Measurements from ENCODE around the gene EVL.
"Not testable (repeated sequence)": the region's sequence is repeated elsewhere in the genome, so short reads cannot be mapped to it uniquely, and the experiment has no call there.

The EVL gene

GRCh38 chr14:100038065-100038464, 27.2 kb upstream of the EVL start:
- DNase-seq (ENCODE audit: low spot score) = no peak

- no peak for DNase-seq (ENCODE audit: low spot score)
Observed at GRCh38 chr14:100039903-100040302, 25.3 kb upstream of the EVL start.

GRCh38 chr14:100041271-100041670, 24.0 kb upstream of the EVL start:
- DNase-seq (ENCODE audit: low spot score) = no peak

GRCh38 chr14:100042286-100042685, 22.9 kb upstream of the EVL start:
- DNase-seq (ENCODE audit: low spot score) = no peak

GRCh38 chr14:100045642-100046344, 19.4 kb upstream of the EVL start:
- DNase-seq (ENCODE audit: low spot score) = no peak

- no peak for DNase-seq (ENCODE audit: low spot score)
Observed at GRCh38 chr14:100047600-100047999, 17.6 kb upstream of the EVL start.

GRCh38 chr14:100048786-100049185, 16.4 kb upstream of the EVL start:
- no peak for DNase-seq (ENCODE audit: low spot score)

- no peak for DNase-seq (ENCODE audit: low spot score)
Observed at GRCh38 chr14:100049220-100049619, 16.0 kb upstream of the EVL start.

GRCh38 chr14:100051103-100051502, 14.1 kb upstream of the EVL start:
- no peak for DNase-seq (ENCODE audit: low spot score)

GRCh38 chr14:100051543-100051942, 13.7 kb upstream of the EVL start:
- DNase-seq (ENCODE audit: low spot score) = no peak

GRCh38 chr14:100052819-100053218, 12.4 kb upstream of the EVL start:
- no peak for DNase-seq (ENCODE audit: low spot score)

- DNase-seq (ENCODE audit: low spot score) = no peak
Observed at GRCh38 chr14:100054316-100055075, 10.7 kb upstream of the EVL start.

- DNase-seq (ENCODE audit: low spot score) = no peak
Observed at GRCh38 chr14:100056431-100056830, 8.8 kb upstream of the EVL start.

GRCh38 chr14:100056964-100057795, 8.0 kb upstream of the EVL start:
- peak; percentile 43 for DNase-seq (ENCODE audit: low spot score)

GRCh38 chr14:100058777-100059437, 6.3 kb upstream of the EVL start:
- DNase-seq (ENCODE audit: low spot score) = no peak

GRCh38 chr14:100059438-100059781, 5.8 kb upstream of the EVL start:
- no peak for DNase-seq (ENCODE audit: low spot score)

- no peak for DNase-seq (ENCODE audit: low spot score)
Observed at GRCh38 chr14:100060760-100061159, 4.5 kb upstream of the EVL start.

- no peak for DNase-seq (ENCODE audit: low spot score)
Observed at GRCh38 chr14:100062590-100062989, 2.6 kb upstream of the EVL start.

- no peak for DNase-seq (ENCODE audit: low spot score)
Observed at GRCh38 chr14:100063314-100063941, 1.8 kb upstream of the EVL start.

GRCh38 chr14:100064335-100065092, 708 bp upstream of the EVL start:
- DNase-seq (ENCODE audit: low spot score) = not testable (repeated sequence)

- no peak for DNase-seq (ENCODE audit: low spot score)
Observed at GRCh38 chr14:100065942-100066574, 836 bp downstream of the EVL start.

Measured in hematopoietic multipotent progenitor cell treated with erythropoietin and hydrocortisone succinate and interleukin-3 and kit ligand, for 15 days (in vitro differentiated cells).